Measurements from ENCODE around the gene VWA2. TPM values are rescaled to one million over a fixed set of nuclear protein-coding genes. Genes with fewer than 3 reads are reported as not detected.

Gene VWA2
- total and polyA plus RNA-seq, 4 donors = 1.6 to 18.3 (median 8.4) TPM

DNA sequence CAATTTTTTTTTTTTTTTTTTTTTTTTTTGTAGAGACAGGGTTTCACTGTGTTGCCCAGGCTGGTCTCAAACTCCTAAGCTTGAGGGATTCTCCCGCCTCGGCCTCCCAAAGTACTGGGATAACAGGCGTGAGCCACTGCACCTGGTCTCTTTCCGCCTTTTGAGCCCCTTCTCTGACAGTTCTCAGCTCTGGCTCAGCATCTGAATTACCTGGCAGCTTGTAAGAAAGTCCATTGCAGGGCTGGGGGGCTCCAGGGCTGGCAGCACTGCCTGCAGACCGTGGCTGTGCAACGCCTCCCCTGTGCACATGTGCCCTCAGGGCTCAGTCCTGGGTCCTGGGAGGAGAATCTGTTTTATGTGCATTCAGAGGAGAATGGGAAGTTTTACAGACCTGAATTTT is 37.6 kb downstream of the VWA2 start:
- DNase-seq = no peak
- TF ChIP-seq, protein P1, sequence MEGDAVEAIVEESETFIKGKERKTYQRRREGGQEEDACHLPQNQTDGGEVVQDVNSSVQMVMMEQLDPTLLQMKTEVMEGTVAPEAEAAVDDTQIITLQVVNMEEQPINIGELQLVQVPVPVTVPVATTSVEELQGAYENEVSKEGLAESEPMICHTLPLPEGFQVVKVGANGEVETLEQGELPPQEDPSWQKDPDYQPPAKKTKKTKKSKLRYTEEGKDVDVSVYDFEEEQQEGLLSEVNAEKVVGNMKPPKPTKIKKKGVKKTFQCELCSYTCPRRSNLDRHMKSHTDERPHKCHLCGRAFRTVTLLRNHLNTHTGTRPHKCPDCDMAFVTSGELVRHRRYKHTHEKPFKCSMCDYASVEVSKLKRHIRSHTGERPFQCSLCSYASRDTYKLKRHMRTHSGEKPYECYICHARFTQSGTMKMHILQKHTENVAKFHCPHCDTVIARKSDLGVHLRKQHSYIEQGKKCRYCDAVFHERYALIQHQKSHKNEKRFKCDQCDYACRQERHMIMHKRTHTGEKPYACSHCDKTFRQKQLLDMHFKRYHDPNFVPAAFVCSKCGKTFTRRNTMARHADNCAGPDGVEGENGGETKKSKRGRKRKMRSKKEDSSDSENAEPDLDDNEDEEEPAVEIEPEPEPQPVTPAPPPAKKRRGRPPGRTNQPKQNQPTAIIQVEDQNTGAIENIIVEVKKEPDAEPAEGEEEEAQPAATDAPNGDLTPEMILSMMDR (IDR thresholded peaks at IDR 0.05; ENCODE audit: control extremely low read depth, extremely low read depth) = no peak
- no peak overlapping the region for H3K27ac ChIP-seq (ENCODE audit: low read depth in 1 of 2, low read length in 1 of 2)
- peaks cover 0 to 7% (median 0%) of the 10 kb centered on the region in 5 donors for H3K4me1 ChIP-seq (ENCODE audit: control insufficient read depth in 5 of 5, insufficient read depth in 5 of 5, low read length in 5 of 5)
- no peak overlapping the region for H3K9ac ChIP-seq (ENCODE audit: insufficient read depth in 1 of 2, low read length in 2 of 2)
- ATAC-seq (ENCODE audit: insufficient read depth, low FRiP score) = no peak
- H3K27me3 ChIP-seq (ENCODE audit: control insufficient read depth in 3 of 3, insufficient read depth in 3 of 3, low read length in 2 of 3) = no peaks in the 10 kb centered on the region
- WGBS, 2 donors = 97% methylated on average over 6 of the region's 6 CpGs
- peaks cover 0 to 2% (median 0%) of the 10 kb centered on the region in 4 donors for H3K36me3 ChIP-seq (ENCODE audit: control insufficient read depth in 4 of 4, insufficient read depth in 4 of 4, low read length in 4 of 4)
- H3K4me3 ChIP-seq = no peak overlapping the region
- no peaks in the 10 kb centered on the region for H3K9me3 ChIP-seq (ENCODE audit: control insufficient read depth in 4 of 4, insufficient read depth in 3 of 4, low read length in 3 of 4)

DNA sequence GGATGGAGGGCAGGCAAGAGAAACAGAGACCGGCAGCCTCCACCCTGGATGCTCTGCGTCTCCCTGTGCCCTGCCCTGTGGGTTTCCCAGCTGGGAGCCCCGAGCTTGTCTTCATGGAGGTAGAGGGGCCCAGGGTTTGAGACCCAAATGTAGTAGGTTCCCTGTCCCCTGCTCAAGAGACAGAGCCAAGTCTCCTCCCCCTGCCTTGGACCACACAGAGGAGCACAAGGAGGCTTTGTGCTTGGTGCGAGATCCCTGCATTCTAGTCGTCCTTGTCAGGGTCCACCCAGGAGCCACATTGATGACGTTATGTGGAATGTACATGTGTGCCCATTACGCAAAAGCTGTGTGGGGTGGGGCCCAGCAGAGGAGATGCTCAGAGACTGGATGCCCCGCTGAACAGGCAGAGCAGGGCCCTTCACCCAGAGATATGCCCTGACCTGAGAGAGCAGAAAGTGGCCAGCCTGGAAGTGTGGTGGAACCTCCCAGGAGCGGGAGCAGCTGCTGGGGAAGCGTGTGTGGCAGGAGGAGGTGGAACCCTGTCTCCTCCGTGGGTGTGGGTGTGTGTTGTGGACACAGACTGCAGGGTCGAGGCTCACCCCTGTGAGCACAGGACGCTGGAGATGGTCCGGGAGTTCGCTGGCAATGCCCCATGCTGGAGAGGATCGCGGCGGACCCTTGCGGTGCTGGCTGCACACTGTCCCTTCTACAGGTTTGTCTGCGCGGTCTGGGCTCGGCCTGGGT is 39.3 kb downstream of the VWA2 start:
- DNase-seq = no peak
- Histone ChIP-seq H3K36me3 (ENCODE audit: control insufficient read depth in 4 of 4, insufficient read depth in 4 of 4, low read length in 4 of 4) (no peaks in the 10 kb centered on the region), H3K9ac (ENCODE audit: insufficient read depth in 1 of 2, low read length in 2 of 2) (no peak overlapping the region), H3K27ac (ENCODE audit: low read depth in 1 of 2, low read length in 1 of 2) (no peak overlapping the region), H3K27me3 (ENCODE audit: control insufficient read depth in 3 of 3, insufficient read depth in 3 of 3, low read length in 2 of 3) (no peaks in the 10 kb centered on the region), H3K4me3 (no peak overlapping the region), H3K9me3 (ENCODE audit: control insufficient read depth in 4 of 4, insufficient read depth in 3 of 4, low read length in 3 of 4) (no peaks in the 10 kb centered on the region), H3K4me1 (ENCODE audit: control insufficient read depth in 5 of 5, insufficient read depth in 5 of 5, low read length in 5 of 5) (peaks cover 0 to 14% (median 0%) of the 10 kb centered on the region in 5 donors)
- 90 to 95% methylated on average over 22 of the region's 22 CpGs for WGBS, 2 donors
- no peak for ATAC-seq (ENCODE audit: insufficient read depth, low FRiP score)
- TF ChIP-seq, protein P1 (IDR thresholded peaks at IDR 0.05; ENCODE audit: control extremely low read depth, extremely low read depth) = no peak

DNA sequence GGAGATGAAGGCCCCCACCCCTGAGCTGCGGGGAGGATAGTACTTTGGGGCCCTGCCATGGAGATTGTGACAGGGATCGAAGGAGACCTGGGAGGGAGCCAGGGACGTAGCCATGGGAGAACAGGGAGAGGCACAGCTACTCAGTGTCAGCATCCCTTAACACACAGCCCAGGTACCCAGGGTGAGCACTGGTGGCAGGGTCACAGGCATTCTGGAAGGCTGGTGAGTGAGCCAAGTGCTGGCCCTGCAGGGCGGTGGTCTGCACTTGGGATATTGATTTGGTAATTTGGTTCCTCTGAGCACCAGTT is 39.8 kb downstream of the VWA2 start:
- Histone ChIP-seq H3K9me3 (ENCODE audit: control insufficient read depth in 4 of 4, insufficient read depth in 3 of 4, low read length in 3 of 4) (no peaks in the 10 kb centered on the region), H3K27ac (ENCODE audit: low read depth in 1 of 2, low read length in 1 of 2) (no peak overlapping the region), H3K4me1 (ENCODE audit: control insufficient read depth in 5 of 5, insufficient read depth in 5 of 5, low read length in 5 of 5) (peaks cover 0 to 14% (median 0%) of the 10 kb centered on the region in 5 donors), H3K9ac (ENCODE audit: insufficient read depth in 1 of 2, low read length in 2 of 2) (no peak overlapping the region), H3K4me3 (no peak overlapping the region), H3K36me3 (ENCODE audit: control insufficient read depth in 4 of 4, insufficient read depth in 4 of 4, low read length in 4 of 4) (no peaks in the 10 kb centered on the region), H3K27me3 (ENCODE audit: control insufficient read depth in 3 of 3, insufficient read depth in 3 of 3, low read length in 2 of 3) (no peaks in the 10 kb centered on the region)
- TF ChIP-seq, protein P1 (IDR thresholded peaks at IDR 0.05; ENCODE audit: control extremely low read depth, extremely low read depth) = no peak
- 90 to 96% methylated on average over 4 of the region's 4 CpGs for WGBS, 2 donors
- no peak for ATAC-seq (ENCODE audit: insufficient read depth, low FRiP score)
- no peak for DNase-seq

DNA sequence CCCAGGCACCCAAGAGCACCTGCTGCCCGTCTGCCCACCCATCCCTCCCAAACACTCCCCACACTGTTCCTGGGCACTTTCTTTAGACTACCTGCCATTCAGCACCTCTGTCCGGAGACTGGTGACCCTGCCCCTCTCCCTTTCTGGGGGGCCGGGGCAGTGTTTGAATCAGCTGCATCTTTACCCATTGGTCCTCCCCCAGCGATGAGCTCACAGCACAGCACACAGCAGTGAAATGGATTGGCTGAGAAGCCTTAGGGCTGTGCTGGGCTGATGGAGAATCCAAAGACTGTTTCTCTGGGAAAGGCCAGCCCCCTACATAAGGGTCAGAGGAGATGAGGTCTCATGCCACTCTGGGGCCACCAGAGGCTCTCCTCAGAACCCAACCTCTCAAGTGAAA is 40.2 kb downstream of the VWA2 start:
- H3K27me3 ChIP-seq (ENCODE audit: control insufficient read depth in 3 of 3, insufficient read depth in 3 of 3, low read length in 2 of 3) = no peaks in the 10 kb centered on the region
- TF ChIP-seq, protein P1 (IDR thresholded peaks at IDR 0.05; ENCODE audit: control extremely low read depth, extremely low read depth) = no peak
- WGBS, 2 donors = 89 to 100% methylated on average over 4 of the region's 4 CpGs
- no peak overlapping the region for H3K27ac ChIP-seq (ENCODE audit: low read depth in 1 of 2, low read length in 1 of 2)
- peaks cover 0 to 14% (median 0%) of the 10 kb centered on the region in 5 donors for H3K4me1 ChIP-seq (ENCODE audit: control insufficient read depth in 5 of 5, insufficient read depth in 5 of 5, low read length in 5 of 5)
- DNase-seq (no peak), ATAC-seq (ENCODE audit: insufficient read depth, low FRiP score) (no peak)
- no peaks in the 10 kb centered on the region for H3K9me3 ChIP-seq (ENCODE audit: control insufficient read depth in 4 of 4, insufficient read depth in 3 of 4, low read length in 3 of 4)
- no peak overlapping the region for H3K4me3 ChIP-seq
- H3K36me3 ChIP-seq (ENCODE audit: control insufficient read depth in 4 of 4, insufficient read depth in 4 of 4, low read length in 4 of 4) = no peaks in the 10 kb centered on the region
- no peak overlapping the region for H3K9ac ChIP-seq (ENCODE audit: insufficient read depth in 1 of 2, low read length in 2 of 2)
